Activated gamma-delta T cell treated with Interleukin-2 at 50 U/mL for 16 hours (primary cell): Measurements from ENCODE around the gene ANO10.
"Not testable (repeated sequence)": the region's sequence is repeated elsewhere in the genome, so short reads cannot be mapped to it uniquely, and the experiment has no call there.

Experiments used
- DNase-seq: peaks from one replicate; pipeline ENCODE4 v3.0.0-alpha.2; 2020

ANO10 gene

DNA sequence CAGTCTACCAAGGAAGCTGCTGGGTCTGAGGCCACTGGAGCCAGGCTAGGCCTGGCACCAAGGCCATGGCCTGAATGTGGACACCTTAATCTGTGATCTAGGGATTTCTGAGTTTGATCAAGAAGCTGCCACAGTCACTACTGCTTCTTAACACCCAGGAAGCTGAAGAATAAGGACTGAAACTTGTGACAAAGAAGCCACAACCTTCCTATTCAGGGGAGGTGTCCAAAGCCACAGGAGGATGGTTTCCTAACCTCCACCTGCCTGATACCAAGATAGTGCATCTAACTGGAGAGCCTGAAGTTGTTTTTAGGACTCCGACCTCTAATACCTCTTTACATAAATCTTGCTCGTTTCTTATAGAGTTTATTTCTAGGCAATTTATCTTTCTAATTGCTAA is 5.5 kb upstream of the ANO10 start:
- DNase-seq, result no peak

DNA sequence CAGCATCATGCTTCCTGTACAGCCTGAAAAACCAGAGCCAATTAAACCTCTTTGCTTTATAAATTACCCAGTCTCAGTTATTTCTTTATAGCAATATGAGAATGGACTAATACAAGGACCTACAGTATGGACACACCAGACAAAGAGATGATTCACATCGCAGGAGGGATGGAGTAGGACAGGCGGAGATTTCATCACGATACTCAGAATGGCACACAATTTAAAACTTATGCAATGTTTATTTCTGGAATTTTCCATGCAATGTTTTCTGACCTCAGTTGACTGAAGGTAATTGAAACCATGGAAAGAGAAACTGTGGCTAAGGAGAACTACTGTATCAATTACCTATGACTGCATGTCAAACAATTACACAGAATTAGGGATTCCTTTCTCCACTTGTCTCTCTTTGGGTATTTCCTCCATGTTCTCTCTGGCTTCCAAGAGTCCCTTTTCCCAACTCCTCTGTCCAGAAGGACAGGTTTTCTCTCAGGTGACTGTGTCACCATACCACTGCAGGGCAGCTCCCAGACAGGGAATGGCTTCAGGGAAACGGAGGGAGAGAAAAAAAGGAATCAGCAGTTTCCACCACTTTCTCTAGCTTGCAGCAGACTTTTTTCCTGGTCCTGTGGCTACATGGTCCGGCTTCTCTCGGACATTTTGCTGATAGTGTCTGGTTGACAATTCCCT is 3.0 kb upstream of the ANO10 start:
- no peak for DNase-seq

DNA sequence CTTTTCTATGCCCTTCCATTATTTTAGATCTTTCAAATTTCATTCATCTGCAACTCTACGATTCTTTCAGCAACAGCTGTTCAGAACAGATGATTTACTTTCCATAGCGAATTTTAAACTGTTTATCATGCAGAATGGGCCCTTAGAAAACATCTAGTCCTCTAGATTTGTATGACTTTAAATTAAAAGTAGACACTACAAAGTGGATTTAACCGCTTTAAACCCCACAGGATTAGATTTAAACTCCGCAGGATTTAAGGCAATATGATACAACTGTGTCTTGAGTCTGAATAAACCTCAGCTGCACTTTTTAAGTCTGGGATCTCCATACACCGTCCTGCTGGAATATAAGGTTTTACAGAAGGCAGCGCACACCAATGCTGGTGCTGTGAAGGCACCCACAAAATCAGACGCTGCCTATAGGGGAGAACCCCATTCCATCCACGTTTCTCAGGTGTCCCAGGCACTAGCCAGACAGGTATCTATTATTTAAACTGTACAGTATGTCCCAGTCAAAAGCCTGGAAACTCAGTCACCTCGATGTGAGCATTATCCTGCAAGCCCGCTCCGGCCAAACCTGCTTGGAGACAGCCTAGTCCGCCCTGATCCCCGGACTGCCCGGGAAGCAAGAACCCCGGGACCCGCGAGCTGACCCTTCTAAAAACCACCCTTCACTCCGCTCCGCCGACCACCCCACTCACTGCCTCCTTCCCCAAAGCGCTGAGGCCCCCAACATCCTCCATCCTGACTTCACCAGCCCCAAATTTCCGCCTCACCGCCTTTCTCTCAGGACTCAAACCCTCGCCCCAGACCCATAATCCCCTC is 768 bp downstream of the ANO10 start:
- no peak for DNase-seq

DNA sequence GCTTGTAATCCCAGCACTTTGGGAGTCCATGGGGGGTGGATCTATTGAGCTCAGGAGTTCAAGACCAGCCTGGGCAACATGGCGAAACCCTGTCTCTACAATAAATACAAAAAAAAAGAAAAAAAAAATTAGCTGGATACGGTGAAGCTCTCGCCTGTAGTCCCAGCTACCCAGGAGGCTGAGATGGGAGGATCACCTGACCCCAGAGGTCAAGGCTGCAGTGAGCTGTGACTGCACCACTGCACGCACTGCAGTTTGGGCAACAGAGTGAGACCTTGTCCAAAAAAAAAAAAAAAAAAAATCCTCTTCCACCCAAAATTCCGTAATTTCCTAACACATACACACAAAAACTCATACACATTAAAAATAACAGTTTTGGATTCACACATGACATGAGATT is 2.2 kb downstream of the ANO10 start:
- no peak for DNase-seq

GRCh38 chr3:43618142-43618541 is 3.7 kb downstream of the ANO10 start:
- DNase-seq, result no peak

DNA sequence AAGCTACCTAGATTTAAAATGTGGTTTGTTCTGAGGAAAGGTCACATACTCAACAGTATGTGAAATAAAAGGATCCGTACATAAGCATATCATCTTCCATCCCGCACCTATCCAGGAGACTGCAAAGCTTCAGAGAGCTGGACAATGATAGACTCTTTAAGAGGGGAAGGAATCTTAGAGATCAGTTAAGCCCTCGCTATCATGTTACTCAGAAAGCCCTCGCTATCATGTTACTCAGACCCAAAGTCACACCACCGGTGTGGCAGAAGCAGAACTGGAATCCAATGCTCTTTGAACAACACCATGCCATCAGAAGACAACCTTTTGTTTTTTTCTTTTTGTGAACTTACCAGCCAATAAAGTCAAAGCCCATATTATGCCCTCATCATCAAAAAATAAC is 5.8 kb downstream of the ANO10 start:
- DNase-seq, result no peak

DNA sequence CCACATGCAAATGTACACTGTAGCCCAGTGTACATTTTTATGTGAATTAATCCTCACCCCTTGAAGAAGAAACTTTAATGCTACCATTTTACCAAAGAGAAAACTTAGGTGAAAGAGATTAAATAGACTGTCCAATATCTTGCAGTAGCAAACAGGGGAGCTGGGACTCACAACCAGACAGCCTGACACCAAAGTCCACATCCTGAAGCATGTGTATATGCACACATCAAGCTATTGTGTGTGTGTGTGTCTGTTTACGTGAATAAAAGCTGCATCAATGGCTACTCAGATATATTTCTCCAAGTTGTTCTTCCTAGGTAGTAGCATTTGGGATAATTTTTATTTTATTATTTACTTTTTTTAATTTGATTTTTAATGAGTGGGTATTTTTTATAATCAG is 6.7 kb downstream of the ANO10 start:
- DNase-seq, result no peak

DNA sequence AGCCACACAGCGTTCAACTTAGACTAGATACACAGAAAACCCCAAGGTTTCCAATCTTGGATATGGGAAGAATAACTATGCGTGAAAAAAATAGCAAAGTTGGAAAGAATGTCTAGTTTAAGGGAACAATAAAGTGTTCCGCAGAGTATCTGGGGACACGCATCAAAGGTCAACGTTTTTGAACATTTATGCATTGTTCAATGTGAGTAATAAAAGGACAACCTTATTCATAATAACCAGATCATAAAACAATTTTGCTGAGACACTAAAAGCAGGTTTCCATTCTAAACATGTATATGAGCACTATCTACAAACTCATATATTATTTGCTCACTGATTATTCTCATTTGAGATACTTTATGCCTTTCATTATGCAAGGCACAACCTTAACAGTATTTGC is 7.8 kb downstream of the ANO10 start:
- DNase-seq, result no peak

DNA sequence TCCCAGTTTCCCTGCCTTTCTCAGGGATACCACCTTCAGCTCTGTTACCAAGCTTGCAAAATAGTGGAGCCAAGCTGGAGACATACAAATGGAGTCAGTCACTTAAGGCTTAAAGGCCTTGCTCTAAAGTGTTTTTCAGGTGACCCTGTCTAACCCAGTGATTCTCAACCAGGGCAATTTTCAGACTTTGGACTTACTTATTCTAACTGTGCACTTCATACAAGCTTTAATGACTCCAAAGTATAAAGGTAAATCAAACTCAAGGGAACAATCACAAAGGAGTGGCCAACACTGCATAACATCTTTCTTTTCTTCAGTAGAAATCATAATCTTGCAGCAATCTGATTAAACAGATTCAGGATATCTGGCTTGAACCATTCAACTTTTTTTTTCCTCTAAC is 9.4 kb downstream of the ANO10 start:
- DNase-seq, result no peak

DNA sequence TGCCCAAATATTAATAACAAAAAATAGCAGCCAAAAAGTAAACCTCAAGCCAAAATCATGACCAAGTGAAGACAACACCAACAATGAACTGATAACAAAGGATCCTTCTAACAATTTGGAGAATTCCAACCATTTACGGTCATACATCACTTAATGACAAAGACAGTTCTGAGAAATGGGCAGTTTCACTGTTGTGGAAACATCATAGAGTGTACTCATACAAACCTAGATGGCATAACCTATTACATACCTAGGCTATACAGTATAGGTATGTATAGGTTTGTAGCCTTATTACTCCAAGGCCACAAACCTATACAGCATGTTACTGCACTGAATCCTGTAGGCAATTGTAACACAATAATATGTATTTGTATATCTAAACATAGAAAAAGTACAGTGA is 12.4 kb downstream of the ANO10 start:
- no peak for DNase-seq

DNA sequence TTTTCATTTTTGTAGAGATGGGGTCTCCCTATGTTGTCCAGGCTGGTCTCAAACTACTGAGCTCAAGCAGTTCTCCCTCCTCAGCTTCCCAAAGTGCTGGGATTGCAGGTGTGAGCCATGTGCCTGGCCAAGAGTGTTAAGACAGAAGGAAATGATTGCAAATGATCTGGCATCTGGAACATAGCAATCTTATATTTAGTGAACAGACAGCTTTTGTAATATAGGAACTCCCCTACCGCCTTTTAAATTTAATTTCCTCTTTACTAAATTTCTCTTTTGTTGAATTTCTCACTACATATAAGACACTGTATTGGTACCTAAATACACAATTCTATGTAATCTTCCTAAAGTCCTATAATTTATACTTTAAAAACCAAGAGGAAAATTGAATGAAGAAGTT is 13.1 kb downstream of the ANO10 start:
- no peak for DNase-seq

GRCh38 chr3:43606284-43606683 is 15.5 kb downstream of the ANO10 start:
- no peak for DNase-seq

GRCh38 chr3:43599959-43600358 is 21.9 kb downstream of the ANO10 start:
- not testable (repeated sequence) for DNase-seq

- no peak for DNase-seq
Observed at GRCh38 chr3:43597961-43598360, 23.9 kb downstream of the ANO10 start.

GRCh38 chr3:43596178-43596577 is 25.6 kb downstream of the ANO10 start:
- DNase-seq, result not testable (repeated sequence)

- not testable (repeated sequence) for DNase-seq
Observed at GRCh38 chr3:43595280-43595679, 26.5 kb downstream of the ANO10 start.

DNA sequence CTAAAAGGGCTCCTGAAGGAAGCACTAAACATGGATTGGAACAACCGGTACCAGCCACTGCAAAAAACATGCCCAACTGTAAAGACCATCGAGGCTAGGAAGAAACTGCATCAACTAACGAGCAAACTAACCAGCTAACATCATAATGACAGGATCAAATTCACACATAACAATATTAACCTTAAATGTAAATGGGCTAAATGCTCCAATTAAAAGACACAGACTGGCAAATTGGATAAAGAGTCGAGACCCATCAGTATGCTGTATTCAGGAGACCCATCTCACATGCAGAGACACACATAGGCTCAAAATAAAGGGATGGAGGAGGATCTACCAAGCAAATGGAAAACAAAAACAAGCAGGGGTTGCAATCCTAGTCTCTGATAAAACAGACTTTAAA is 28.2 kb downstream of the ANO10 start:
- not testable (repeated sequence) for DNase-seq

DNA sequence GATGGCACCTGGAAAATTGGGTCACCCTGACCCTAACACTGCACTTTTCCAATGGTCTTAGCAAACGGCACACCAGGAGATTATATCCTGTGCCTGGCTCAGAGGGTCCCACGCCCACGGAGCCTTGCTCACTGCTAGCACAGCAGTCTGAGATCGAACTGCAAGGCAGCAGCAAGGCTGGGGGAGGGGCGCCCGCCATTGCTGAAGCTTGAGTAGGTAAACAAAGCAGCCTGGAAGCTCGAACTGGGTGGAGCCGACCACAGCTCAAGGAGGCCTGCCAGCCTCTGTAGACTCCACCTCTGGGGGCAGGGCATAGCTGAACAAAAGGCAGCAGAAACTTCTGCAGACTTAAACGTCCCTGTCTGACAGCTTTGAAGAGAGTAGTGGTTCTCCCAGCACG is 29.9 kb downstream of the ANO10 start:
- not testable (repeated sequence) for DNase-seq

DNA sequence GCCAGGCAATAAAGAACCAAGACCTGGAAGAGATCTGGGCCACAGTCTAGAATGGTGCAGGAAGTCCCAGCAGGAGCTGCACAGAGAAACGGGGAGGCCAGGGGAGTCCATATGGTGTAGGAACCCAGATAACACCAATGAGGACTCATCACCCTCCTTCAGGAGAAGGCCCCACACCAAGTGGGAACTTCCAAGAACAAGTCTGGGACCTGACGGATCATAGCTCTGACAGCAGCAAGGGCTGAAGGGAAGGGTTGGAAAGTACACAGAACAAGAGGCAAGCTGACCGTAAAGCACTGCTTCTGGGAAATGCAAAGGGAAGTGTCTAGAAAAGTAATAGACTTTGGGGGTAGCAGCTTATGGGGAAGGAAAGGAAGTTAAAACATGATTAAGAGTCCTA is 34.5 kb downstream of the ANO10 start:
- DNase-seq, result no peak

GRCh38 chr3:43584043-43584826 is 37.6 kb downstream of the ANO10 start:
- no peak for DNase-seq

DNA sequence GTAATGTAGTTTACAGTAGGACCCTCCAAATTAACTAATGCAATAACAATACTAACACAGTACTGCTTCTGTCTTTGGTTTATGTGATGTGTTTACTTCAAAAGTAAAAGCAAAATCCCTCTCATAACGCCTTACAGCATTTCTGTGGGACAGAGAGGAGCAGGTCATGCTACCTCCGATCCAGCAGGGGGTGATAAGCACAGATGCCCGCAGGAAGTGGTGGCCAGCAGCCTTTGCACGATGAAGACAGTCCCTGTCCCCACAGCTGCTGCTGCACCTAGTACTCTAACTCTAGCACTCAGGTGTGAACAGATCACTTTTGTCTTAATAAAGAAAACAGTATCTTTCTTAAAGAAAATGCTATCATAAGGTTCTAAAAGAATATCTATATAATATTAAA is 38.3 kb downstream of the ANO10 start:
- DNase-seq, result no peak

- no peak for DNase-seq
Observed at GRCh38 chr3:43582866-43583265, 38.9 kb downstream of the ANO10 start.

GRCh38 chr3:43581343-43581742 is 40.5 kb downstream of the ANO10 start:
- DNase-seq, result no peak

GRCh38 chr3:43580181-43580580 is 41.6 kb downstream of the ANO10 start:
- DNase-seq, result no peak
